ENCODE measurements around the gene LRIG3.
"Not testable (repeated sequence)": the region's sequence is repeated elsewhere in the genome, so short reads cannot be mapped to it uniquely, and the experiment has no call there.

The LRIG3 gene

GRCh38 chr12:58906917-58907316 lies 13.4 kb downstream of the LRIG3 start:
- no peak overlapping the region for H2AFZ ChIP-seq (ENCODE audit: low read length)
- no peak for DNase-seq (ENCODE audit: low spot score)
- no peak overlapping the region for H2BK120ac ChIP-seq (ENCODE audit: low read depth, low read length)
- H3K14ac ChIP-seq (ENCODE audit: low read length): no peak overlapping the region
- no peak overlapping the region for H2BK15ac ChIP-seq (ENCODE audit: low read length)
- no peak overlapping the region for H4K8ac ChIP-seq (ENCODE audit: low read depth, low read length)
- no peak overlapping the region for H3K9ac ChIP-seq (ENCODE audit: low read depth, low read length, poor library complexity)
- peaks cover 1% of the 10 kb centered on the region for H3K79me1 ChIP-seq (ENCODE audit: low read depth, low read length)
- no peak overlapping the region for H3K4me2 ChIP-seq (ENCODE audit: insufficient read depth, low read length, poor library complexity, severe bottlenecking)
- no peak overlapping the region for H3K4me3 ChIP-seq (ENCODE audit: low read length in 2 of 2)
- H3K27ac ChIP-seq (replicated peaks; ENCODE audit: low read length): no peak overlapping the region
- H4K91ac ChIP-seq (ENCODE audit: low read depth, low read length, poor library complexity): no peak overlapping the region
- H3K27me3 ChIP-seq (ENCODE audit: control insufficient read depth in 3 of 3, insufficient read depth in 3 of 3, low read depth in 1 of 3, low read length in 3 of 3): no peaks in the 10 kb centered on the region
- no CpG with 5 or more reads among the region's 3 CpGs for WGBS, 2 donors (ENCODE audit: extremely low coverage in 2 of 2, insufficient read length in 2 of 2, insufficient replicate concordance in 1 of 2)
- no peak overlapping the region for H2BK12ac ChIP-seq (ENCODE audit: low read length)
- peaks cover 14 to 15% of the 10 kb centered on the region in 2 donors for H3K36me3 ChIP-seq (replicated peaks in 1 of 2; ENCODE audit: control insufficient read depth in 2 of 2, insufficient read depth in 2 of 2, low read length in 2 of 2)
- no peak overlapping the region for H2AK5ac ChIP-seq (ENCODE audit: low read depth, low read length)
- H3K4ac ChIP-seq (ENCODE audit: low read length): no peak overlapping the region
- no peak overlapping the region for H2BK5ac ChIP-seq (ENCODE audit: low read length)
- H3K23ac ChIP-seq (ENCODE audit: low read depth, low read length, poor library complexity): no peak overlapping the region
- peaks cover 8 to 9% of the 10 kb centered on the region in 2 donors for H3K9me3 ChIP-seq (replicated peaks in 1 of 2; ENCODE audit: control insufficient read depth in 2 of 2, insufficient read depth in 1 of 2, low read depth in 1 of 2, low read length in 2 of 2)
- H3K4me1 ChIP-seq (ENCODE audit: control insufficient read depth in 2 of 2, insufficient read depth in 1 of 2, low read depth in 1 of 2, low read length in 2 of 2): peaks cover 4 to 7% of the 10 kb centered on the region in 2 donors
- H3K18ac ChIP-seq (ENCODE audit: low read length): no peak overlapping the region

- Histone ChIP-seq H2BK12ac (ENCODE audit: low read length) (no peak overlapping the region), H3K27me3 (ENCODE audit: control insufficient read depth in 3 of 3, insufficient read depth in 3 of 3, low read depth in 1 of 3, low read length in 3 of 3) (no peaks in the 10 kb centered on the region), H3K4me3 (ENCODE audit: low read length in 2 of 2) (no peak overlapping the region), H4K8ac (ENCODE audit: low read depth, low read length) (no peak overlapping the region), H3K4me2 (ENCODE audit: insufficient read depth, low read length, poor library complexity, severe bottlenecking) (no peak overlapping the region), H3K79me1 (ENCODE audit: low read depth, low read length) (peaks cover 1% of the 10 kb centered on the region), H3K14ac (ENCODE audit: low read length) (no peak overlapping the region), H3K18ac (ENCODE audit: low read length) (no peak overlapping the region), H3K9me3 (replicated peaks in 1 of 2; ENCODE audit: control insufficient read depth in 2 of 2, insufficient read depth in 1 of 2, low read depth in 1 of 2, low read length in 2 of 2) (peaks cover 8 to 9% of the 10 kb centered on the region in 2 donors), H3K4me1 (ENCODE audit: control insufficient read depth in 2 of 2, insufficient read depth in 1 of 2, low read depth in 1 of 2, low read length in 2 of 2) (peaks cover 0 to 4% of the 10 kb centered on the region in 2 donors), H2BK120ac (ENCODE audit: low read depth, low read length) (no peak overlapping the region), H3K9ac (ENCODE audit: low read depth, low read length, poor library complexity) (no peak overlapping the region), H4K91ac (ENCODE audit: low read depth, low read length, poor library complexity) (no peak overlapping the region), H3K23ac (ENCODE audit: low read depth, low read length, poor library complexity) (no peak overlapping the region), H3K4ac (ENCODE audit: low read length) (no peak overlapping the region), H2BK5ac (ENCODE audit: low read length) (no peak overlapping the region), H3K27ac (replicated peaks; ENCODE audit: low read length) (no peak overlapping the region), H2AFZ (ENCODE audit: low read length) (no peak overlapping the region), H2AK5ac (ENCODE audit: low read depth, low read length) (no peak overlapping the region), H3K36me3 (replicated peaks in 1 of 2; ENCODE audit: control insufficient read depth in 2 of 2, insufficient read depth in 2 of 2, low read length in 2 of 2) (peaks cover 14 to 15% of the 10 kb centered on the region in 2 donors), H2BK15ac (ENCODE audit: low read length) (no peak overlapping the region)
- WGBS, 2 donors (ENCODE audit: extremely low coverage in 2 of 2, insufficient read length in 2 of 2, insufficient replicate concordance in 1 of 2): no CpG with 5 or more reads among the region's 9 CpGs
- no peak for DNase-seq (ENCODE audit: low spot score)
Measured at GRCh38 chr12:58905422-58905821, 14.9 kb downstream of the LRIG3 start.

DNA sequence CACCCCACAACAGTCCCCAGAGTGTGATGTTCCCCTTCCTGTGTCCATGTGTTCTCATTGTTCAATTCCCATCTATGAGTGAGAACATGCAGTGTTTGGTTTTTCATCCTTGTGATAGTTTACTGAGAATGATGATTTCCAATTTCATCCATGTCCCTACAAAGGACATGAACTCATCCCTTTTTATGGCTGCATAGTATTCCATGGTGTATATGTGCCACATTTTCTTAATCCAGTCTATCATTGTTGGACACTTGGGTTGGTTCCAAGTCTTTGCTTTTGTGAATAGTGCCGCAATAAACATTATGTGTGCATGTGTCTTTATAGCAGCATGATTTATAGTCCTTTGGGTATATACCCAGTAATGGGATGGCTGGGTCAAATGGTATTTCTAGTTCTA lies 17.6 kb downstream of the LRIG3 start:
- peaks cover 14 to 15% of the 10 kb centered on the region in 2 donors for H3K36me3 ChIP-seq (replicated peaks in 1 of 2; ENCODE audit: control insufficient read depth in 2 of 2, insufficient read depth in 2 of 2, low read length in 2 of 2)
- not testable (repeated sequence) for H3K9me3 ChIP-seq (replicated peaks in 1 of 2; ENCODE audit: control insufficient read depth in 2 of 2, insufficient read depth in 1 of 2, low read depth in 1 of 2, low read length in 2 of 2); H2BK5ac ChIP-seq (ENCODE audit: low read length); H3K27ac ChIP-seq (replicated peaks; ENCODE audit: low read length); H2AFZ ChIP-seq (ENCODE audit: low read length); H4K91ac ChIP-seq (ENCODE audit: low read depth, low read length, poor library complexity); H3K23ac ChIP-seq (ENCODE audit: low read depth, low read length, poor library complexity); H2AK5ac ChIP-seq (ENCODE audit: low read depth, low read length); H3K14ac ChIP-seq (ENCODE audit: low read length); H2BK15ac ChIP-seq (ENCODE audit: low read length); H2BK120ac ChIP-seq (ENCODE audit: low read depth, low read length); H3K4ac ChIP-seq (ENCODE audit: low read length); H4K8ac ChIP-seq (ENCODE audit: low read depth, low read length); H3K79me1 ChIP-seq (ENCODE audit: low read depth, low read length); DNase-seq (ENCODE audit: low spot score); H3K27me3 ChIP-seq (ENCODE audit: control insufficient read depth in 3 of 3, insufficient read depth in 3 of 3, low read depth in 1 of 3, low read length in 3 of 3); H3K18ac ChIP-seq (ENCODE audit: low read length); H2BK12ac ChIP-seq (ENCODE audit: low read length); H3K4me2 ChIP-seq (ENCODE audit: insufficient read depth, low read length, poor library complexity, severe bottlenecking); H3K9ac ChIP-seq (ENCODE audit: low read depth, low read length, poor library complexity); H3K4me1 ChIP-seq (ENCODE audit: control insufficient read depth in 2 of 2, insufficient read depth in 1 of 2, low read depth in 1 of 2, low read length in 2 of 2); H3K4me3 ChIP-seq (ENCODE audit: low read length in 2 of 2)
- WGBS, 2 donors (ENCODE audit: extremely low coverage in 2 of 2, insufficient read length in 2 of 2, insufficient replicate concordance in 1 of 2): no CpG with 5 or more reads among the region's 1 CpG

DNA sequence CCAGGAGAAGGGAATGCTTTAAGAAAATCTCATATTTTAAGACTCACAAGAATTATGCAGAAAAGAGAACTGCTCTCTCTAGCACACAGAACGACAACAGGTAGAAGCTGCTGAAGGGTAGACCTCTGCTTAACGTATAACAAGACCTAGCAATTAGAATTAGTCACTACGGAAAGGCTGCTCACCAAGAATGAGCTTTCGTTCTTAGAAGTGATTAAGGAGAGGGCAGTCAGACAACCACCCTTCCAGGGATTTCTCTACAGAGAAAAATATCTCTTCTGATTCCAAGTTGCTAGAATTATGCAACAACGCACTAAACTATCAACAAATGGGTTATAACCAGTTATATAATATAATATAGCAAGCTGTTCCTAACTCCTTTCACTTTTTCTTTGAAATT lies 18.6 kb downstream of the LRIG3 start:
- Histone ChIP-seq H3K4me3 (ENCODE audit: low read length in 2 of 2) (no peak overlapping the region), H2BK120ac (ENCODE audit: low read depth, low read length) (no peak overlapping the region), H3K14ac (ENCODE audit: low read length) (no peak overlapping the region), H3K27ac (replicated peaks; ENCODE audit: low read length) (no peak overlapping the region), H2BK5ac (ENCODE audit: low read length) (no peak overlapping the region), H3K4me2 (ENCODE audit: insufficient read depth, low read length, poor library complexity, severe bottlenecking) (no peak overlapping the region), H3K9me3 (replicated peaks in 1 of 2; ENCODE audit: control insufficient read depth in 2 of 2, insufficient read depth in 1 of 2, low read depth in 1 of 2, low read length in 2 of 2) (peaks cover 8 to 9% of the 10 kb centered on the region in 2 donors), H2BK12ac (ENCODE audit: low read length) (no peak overlapping the region), H3K4ac (ENCODE audit: low read length) (no peak overlapping the region), H4K91ac (ENCODE audit: low read depth, low read length, poor library complexity) (no peak overlapping the region), H3K36me3 (replicated peaks in 1 of 2; ENCODE audit: control insufficient read depth in 2 of 2, insufficient read depth in 2 of 2, low read length in 2 of 2) (peaks cover 11 to 13% of the 10 kb centered on the region in 2 donors), H3K4me1 (ENCODE audit: control insufficient read depth in 2 of 2, insufficient read depth in 1 of 2, low read depth in 1 of 2, low read length in 2 of 2) (no peaks in the 10 kb centered on the region), H3K79me1 (ENCODE audit: low read depth, low read length) (no peaks in the 10 kb centered on the region), H3K23ac (ENCODE audit: low read depth, low read length, poor library complexity) (no peak overlapping the region), H2AK5ac (ENCODE audit: low read depth, low read length) (no peak overlapping the region), H3K27me3 (ENCODE audit: control insufficient read depth in 3 of 3, insufficient read depth in 3 of 3, low read depth in 1 of 3, low read length in 3 of 3) (no peaks in the 10 kb centered on the region), H2BK15ac (ENCODE audit: low read length) (no peak overlapping the region), H3K18ac (ENCODE audit: low read length) (no peak overlapping the region), H4K8ac (ENCODE audit: low read depth, low read length) (no peak overlapping the region), H3K9ac (ENCODE audit: low read depth, low read length, poor library complexity) (no peak overlapping the region), H2AFZ (ENCODE audit: low read length) (no peak overlapping the region)
- DNase-seq (ENCODE audit: low spot score): no peak
- WGBS, 2 donors (ENCODE audit: extremely low coverage in 2 of 2, insufficient read length in 2 of 2, insufficient replicate concordance in 1 of 2): no CpG with 5 or more reads among the region's 5 CpGs
